ENCODE data around the gene PPM1J. TPM values are rescaled to one million over a fixed set of nuclear protein-coding genes. Genes with fewer than 3 reads are reported as not detected.

PPM1J gene
- total and polyA plus RNA-seq, 2 of the 8 experiments (the other 6 are each of a cell fraction or from before 2014, with no cell fraction given): 19.4 to 31.6 TPM

DNA sequence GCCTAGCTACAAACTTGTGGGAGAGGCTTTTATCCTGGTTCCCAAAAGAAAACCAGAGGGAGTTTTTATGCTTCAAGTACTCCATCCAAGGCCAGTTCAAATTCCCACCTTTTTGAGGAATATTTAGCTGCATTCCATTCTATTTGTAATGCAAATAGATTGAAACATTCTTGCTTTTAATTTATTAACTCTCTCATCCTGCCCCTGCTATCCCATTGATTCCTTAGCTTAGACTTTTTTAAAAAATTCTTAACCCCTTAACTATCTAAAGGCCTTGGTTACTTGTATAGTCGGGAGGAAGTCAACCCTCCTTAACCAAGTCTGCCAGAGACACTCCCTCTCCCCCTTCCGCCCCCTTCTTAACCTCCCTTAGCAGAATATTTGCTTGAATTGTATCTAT is 43.1 kb downstream of the PPM1J start:
- ChIA-PET CTCF (ENCODE audit: partially characterized antibody) (interaction anchor here (0.8 to 6.3 kb wide), 11 partner anchors 11 to 58 kb away, joined by 3 to 63 read pairs (median 4); partner anchors contain the start of genes PPM1J and RHOC), POLR2A (ENCODE audit: partially characterized antibody) (interaction anchor here (0.7 to 6.1 kb wide), 11 partner anchors 10 to 149 kb away, joined by 3 to 76 read pairs (median 3); partner anchors contain the start of genes CAPZA1 and ST7L)
- H3K56ac ChIP-seq (replicated peaks; ENCODE audit: insufficient read length, low read depth, low read length): no peak overlapping the region
- H3K9ac ChIP-seq (replicated peaks in 1 of 4; ENCODE audit: extremely low read depth in 1 of 4, low read depth in 3 of 4, low read length in 3 of 4): peak overlapping the region in 1 of 4 experiments; percentile 14; a peak in 1 of 7 replicates
- peak overlapping the region; percentile 85; the same call in 1 of the 2 replicates for H2BK12ac ChIP-seq (ENCODE audit: low read depth, low read length)
- H3K79me2 ChIP-seq (ENCODE audit: control insufficient read depth in 1 of 2, insufficient read depth in 2 of 2, low read length in 2 of 2): peaks cover 0 to 16% of the 10 kb centered on the region in 2 experiments; a peak in 2 of 4 replicates
- H3K4me2 ChIP-seq (ENCODE audit: insufficient read depth in 1 of 2, low read depth in 2 of 2, low read length in 2 of 2): peak overlapping the region; percentile 12 to 23; a peak in 3 of 4 replicates
- peaks cover 10% of the 10 kb centered on the region; the same call in 1 of the 2 replicates for H3K23me2 ChIP-seq (ENCODE audit: low read depth, low read length)
- FAIRE-seq (no peak), DNase-seq (ENCODE audit: low read depth in 1 of 2, low spot score in 2 of 2) (no peak)
- no peak overlapping the region for H4K8ac ChIP-seq (ENCODE audit: extremely low read depth, insufficient read depth, low read length)
- H2AFZ ChIP-seq (ENCODE audit: low read length): no peak overlapping the region
- no peak overlapping the region for H2BK15ac ChIP-seq (ENCODE audit: low read length)
- peaks cover 2 to 14% (median 10%) of the 10 kb centered on the region in 4 experiments; a peak in 5 of 7 replicates for H3K4me1 ChIP-seq (replicated peaks in 1 of 4; ENCODE audit: control insufficient read depth in 3 of 4, insufficient read depth in 4 of 4, low read length in 3 of 4)
- no peak overlapping the region for H3K14ac ChIP-seq (ENCODE audit: insufficient read length)
- H4K91ac ChIP-seq (replicated peaks; ENCODE audit: insufficient read length, low read length): no peak overlapping the region
- no peaks in the 10 kb centered on the region for H3K9me3 ChIP-seq (ENCODE audit: insufficient read depth in 2 of 2, low read depth in 1 of 2, low read length in 1 of 2)
- H2BK5ac ChIP-seq (ENCODE audit: low read depth, low read length): peak overlapping the region; percentile 53; the same call in 1 of the 2 replicates
- H4K5ac ChIP-seq (ENCODE audit: insufficient read length, low read depth, low read length): no peak overlapping the region
- peaks cover 0 to 2% (median 0%) of the 10 kb centered on the region in 4 experiments; a peak in 2 of 7 replicates for H3K27me3 ChIP-seq (replicated peaks in 1 of 4; ENCODE audit: control insufficient read depth in 3 of 4, extremely low read depth in 1 of 4, insufficient read depth in 3 of 4, low read length in 3 of 4)
- no peak overlapping the region for H3K4ac ChIP-seq (replicated peaks; ENCODE audit: insufficient read length, low read depth, low read length)
- TF ChIP-seq TAF7 (optimal IDR thresholded peaks at IDR 0.05; ENCODE audit: borderline replicate concordance, low read depth, low read length): no peak
- TF ChIP-seq, protein P1, sequence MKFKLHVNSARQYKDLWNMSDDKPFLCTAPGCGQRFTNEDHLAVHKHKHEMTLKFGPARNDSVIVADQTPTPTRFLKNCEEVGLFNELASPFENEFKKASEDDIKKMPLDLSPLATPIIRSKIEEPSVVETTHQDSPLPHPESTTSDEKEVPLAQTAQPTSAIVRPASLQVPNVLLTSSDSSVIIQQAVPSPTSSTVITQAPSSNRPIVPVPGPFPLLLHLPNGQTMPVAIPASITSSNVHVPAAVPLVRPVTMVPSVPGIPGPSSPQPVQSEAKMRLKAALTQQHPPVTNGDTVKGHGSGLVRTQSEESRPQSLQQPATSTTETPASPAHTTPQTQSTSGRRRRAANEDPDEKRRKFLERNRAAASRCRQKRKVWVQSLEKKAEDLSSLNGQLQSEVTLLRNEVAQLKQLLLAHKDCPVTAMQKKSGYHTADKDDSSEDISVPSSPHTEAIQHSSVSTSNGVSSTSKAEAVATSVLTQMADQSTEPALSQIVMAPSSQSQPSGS (IDR thresholded peaks at IDR 0.05; ENCODE audit: low read length): no peak
- TF ChIP-seq, protein P2, sequence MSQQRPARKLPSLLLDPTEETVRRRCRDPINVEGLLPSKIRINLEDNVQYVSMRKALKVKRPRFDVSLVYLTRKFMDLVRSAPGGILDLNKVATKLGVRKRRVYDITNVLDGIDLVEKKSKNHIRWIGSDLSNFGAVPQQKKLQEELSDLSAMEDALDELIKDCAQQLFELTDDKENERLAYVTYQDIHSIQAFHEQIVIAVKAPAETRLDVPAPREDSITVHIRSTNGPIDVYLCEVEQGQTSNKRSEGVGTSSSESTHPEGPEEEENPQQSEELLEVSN (IDR thresholded peaks at IDR 0.05): peak; percentile 52; the same call in 1 of the 2 replicates
- TF ChIP-seq TEAD4 (IDR thresholded peaks at IDR 0.05; ENCODE audit: low read depth, low read length): peak; percentile 67; the same call in 1 of the 2 replicates
- peaks cover 0 to 30% (median 10%) of the 10 kb centered on the region in 4 experiments; a peak in 4 of 8 replicates for H3K36me3 ChIP-seq (ENCODE audit: control insufficient read depth in 2 of 4, insufficient read depth in 4 of 4, low read length in 3 of 4)
- no peak overlapping the region for H3K18ac ChIP-seq (ENCODE audit: extremely low read depth, low read length)
- H2BK20ac ChIP-seq (ENCODE audit: low read length): no peak overlapping the region
- H4K20me1 ChIP-seq (replicated peaks in 1 of 2; ENCODE audit: control insufficient read depth in 1 of 2, insufficient read depth in 2 of 2, low read length in 2 of 2): no peaks in the 10 kb centered on the region
- H3K79me1 ChIP-seq (ENCODE audit: low read depth, low read length): no peaks in the 10 kb centered on the region
- H2BK120ac ChIP-seq (replicated peaks; ENCODE audit: low read depth, low read length): no peak overlapping the region
- no peak overlapping the region for H2AK5ac ChIP-seq (ENCODE audit: low read depth, low read length)
- H3K23ac ChIP-seq (ENCODE audit: insufficient read length): no peak overlapping the region
- no peak overlapping the region for H3K4me3 ChIP-seq (ENCODE audit: extremely low read depth in 1 of 4, insufficient read depth in 2 of 4, low read depth in 3 of 4, low read length in 4 of 4)
- 30% methylated on average over 2 of the region's 2 CpGs; no CpG with 5 or more reads in 1 of the 2 experiments for WGBS, 2 experiments (ENCODE audit: extremely low coverage in 1 of 2, insufficient coverage in 1 of 2, insufficient read length in 1 of 2, insufficient replicate concordance in 2 of 2, low coverage in 1 of 2, low lambda C conversion rate in 2 of 2, missing lambda C conversion rate in 1 of 2)
- 0 out of 2 replicates have a peak overlapping the region, but pooled peaks have one; percentile 25 for H3K27ac ChIP-seq (ENCODE audit: low read depth, low read length)

All from H1 (cell line).